NCI-H1048 (cell line): ENCODE results near the gene TRIM62.

Experiments
- DNase-seq: peaks from one replicate; lab custom pipeline; 2025; lab: John Stamatoyannopoulos, UW

TRIM62 gene

GRCh38 chr1:33180226-33180910 is 1.5 kb downstream of the TRIM62 start:
- DNase-seq = no peak

GRCh38 chr1:33178836-33179439 is 2.9 kb downstream of the TRIM62 start:
- DNase-seq = no peak

- no peak for DNase-seq
These were observed 3.8 kb downstream of the TRIM62 start for GRCh38 chr1:33177996-33178540.

- DNase-seq = no peak
These were observed 5.0 kb downstream of the TRIM62 start for GRCh38 chr1:33176887-33177286.

GRCh38 chr1:33176362-33176850 is 5.4 kb downstream of the TRIM62 start:
- no peak for DNase-seq

GRCh38 chr1:33175865-33176264 is 6.0 kb downstream of the TRIM62 start:
- no peak for DNase-seq

- no peak for DNase-seq
These were observed 8.8 kb downstream of the TRIM62 start for GRCh38 chr1:33173091-33173490.

GRCh38 chr1:33171977-33172813 is 9.6 kb downstream of the TRIM62 start:
- no peak for DNase-seq

GRCh38 chr1:33170351-33171274 is 11.2 kb downstream of the TRIM62 start:
- DNase-seq = no peak

- no peak for DNase-seq
These were observed 12.4 kb downstream of the TRIM62 start for GRCh38 chr1:33169290-33170055.

- DNase-seq = no peak
These were observed 13.1 kb downstream of the TRIM62 start for GRCh38 chr1:33168556-33169289.

GRCh38 chr1:33167650-33168447 is 14.0 kb downstream of the TRIM62 start:
- DNase-seq = no peak

- DNase-seq = no peak
These were observed 16.0 kb downstream of the TRIM62 start for GRCh38 chr1:33165809-33166208.

- no peak for DNase-seq
These were observed 16.6 kb downstream of the TRIM62 start for GRCh38 chr1:33165209-33165608.

- DNase-seq = no peak
These were observed 18.0 kb downstream of the TRIM62 start for GRCh38 chr1:33163621-33164519.

- no peak for DNase-seq
These were observed 19.7 kb downstream of the TRIM62 start for GRCh38 chr1:33162141-33162540.

- DNase-seq = no peak
These were observed 20.7 kb downstream of the TRIM62 start for GRCh38 chr1:33161061-33161681.

GRCh38 chr1:33159577-33159976 is 22.3 kb downstream of the TRIM62 start:
- no peak for DNase-seq
